ENCODE results near the gene TRAPPC2L.

The TRAPPC2L gene

GRCh38 chr16:88809068-88809675, 47.8 kb upstream of the TRAPPC2L start:
- no peak overlapping the region for H2BK12ac ChIP-seq (ENCODE audit: low read length)

GRCh38 chr16:88809676-88810165, 47.2 kb upstream of the TRAPPC2L start:
- Histone ChIP-seq H3K79me1 (ENCODE audit: low read depth, low read length) (peaks cover 44% of the 10 kb centered on the region), H2BK15ac (ENCODE audit: low read length) (no peak overlapping the region), H3K4ac (ENCODE audit: low read length) (no peak overlapping the region), H2AFZ (ENCODE audit: low read length) (no peak overlapping the region), H3K4me1 (ENCODE audit: control insufficient read depth in 2 of 2, insufficient read depth in 1 of 2, low read depth in 1 of 2, low read length in 2 of 2) (peaks cover 14% of the 10 kb centered on the region in 2 donors), H3K14ac (ENCODE audit: low read length) (no peak overlapping the region), H3K27ac (replicated peaks; ENCODE audit: low read length) (peak overlapping the region; percentile 43), H3K27me3 (ENCODE audit: control insufficient read depth in 3 of 3, insufficient read depth in 3 of 3, low read depth in 1 of 3, low read length in 3 of 3) (no peaks in the 10 kb centered on the region), H2BK12ac (ENCODE audit: low read length) (no peak overlapping the region), H4K91ac (ENCODE audit: low read depth, low read length, poor library complexity) (no peak overlapping the region), H3K18ac (ENCODE audit: low read length) (no peak overlapping the region), H3K36me3 (replicated peaks in 1 of 2; ENCODE audit: control insufficient read depth in 2 of 2, insufficient read depth in 2 of 2, low read length in 2 of 2) (peaks cover 52 to 58% of the 10 kb centered on the region in 2 donors), H2AK5ac (ENCODE audit: low read depth, low read length) (peak overlapping the region; percentile 6), H3K9ac (ENCODE audit: low read depth, low read length, poor library complexity) (peak overlapping the region; percentile 38), H2BK120ac (ENCODE audit: low read depth, low read length) (no peak overlapping the region), H3K23ac (ENCODE audit: low read depth, low read length, poor library complexity) (peak overlapping the region; percentile 22), H3K9me3 (replicated peaks in 1 of 2; ENCODE audit: control insufficient read depth in 2 of 2, insufficient read depth in 1 of 2, low read depth in 1 of 2, low read length in 2 of 2) (peaks cover 2 to 8% of the 10 kb centered on the region in 2 donors), H4K8ac (ENCODE audit: low read depth, low read length) (no peak overlapping the region), H3K4me2 (ENCODE audit: insufficient read depth, low read length, poor library complexity, severe bottlenecking) (no peak overlapping the region), H2BK5ac (ENCODE audit: low read length) (no peak overlapping the region), H3K4me3 (ENCODE audit: low read length in 2 of 2) (peak overlapping the region in 1 of 2 donors; percentile 77)
- WGBS, 2 donors (ENCODE audit: extremely low coverage in 2 of 2, insufficient read length in 2 of 2, insufficient replicate concordance in 1 of 2) = no CpG with 5 or more reads among the region's 10 CpGs
- DNase-seq (ENCODE audit: low spot score) = no peak

More at GRCh38 chr16:88809068-88809675, 47.8 kb upstream of the TRAPPC2L start:
- no peak overlapping the region for H3K4me2 ChIP-seq (ENCODE audit: insufficient read depth, low read length, poor library complexity, severe bottlenecking)
- no peak overlapping the region for H2BK5ac ChIP-seq (ENCODE audit: low read length)
- no peak overlapping the region for H3K4ac ChIP-seq (ENCODE audit: low read length)
- no peak overlapping the region for H4K8ac ChIP-seq (ENCODE audit: low read depth, low read length)
- no peak overlapping the region for H2BK15ac ChIP-seq (ENCODE audit: low read length)
- no peak overlapping the region for H3K27ac ChIP-seq (replicated peaks; ENCODE audit: low read length)
- no peaks in the 10 kb centered on the region for H3K27me3 ChIP-seq (ENCODE audit: control insufficient read depth in 3 of 3, insufficient read depth in 3 of 3, low read depth in 1 of 3, low read length in 3 of 3)
- H3K4me3 ChIP-seq (ENCODE audit: low read length in 2 of 2) = no peak overlapping the region
- peak overlapping the region; percentile 22 for H3K23ac ChIP-seq (ENCODE audit: low read depth, low read length, poor library complexity)
- no peak overlapping the region for H2BK120ac ChIP-seq (ENCODE audit: low read depth, low read length)
- no CpG with 5 or more reads among the region's 10 CpGs for WGBS, 2 donors (ENCODE audit: extremely low coverage in 2 of 2, insufficient read length in 2 of 2, insufficient replicate concordance in 1 of 2)
- no peak overlapping the region for H2AK5ac ChIP-seq (ENCODE audit: low read depth, low read length)
- DNase-seq (ENCODE audit: low spot score) = no peak
- H3K79me1 ChIP-seq (ENCODE audit: low read depth, low read length) = peaks cover 50% of the 10 kb centered on the region
- H3K9me3 ChIP-seq (replicated peaks in 1 of 2; ENCODE audit: control insufficient read depth in 2 of 2, insufficient read depth in 1 of 2, low read depth in 1 of 2, low read length in 2 of 2) = peaks cover 2 to 8% of the 10 kb centered on the region in 2 donors
- peaks cover 17 to 19% of the 10 kb centered on the region in 2 donors for H3K4me1 ChIP-seq (ENCODE audit: control insufficient read depth in 2 of 2, insufficient read depth in 1 of 2, low read depth in 1 of 2, low read length in 2 of 2)
- no peak overlapping the region for H4K91ac ChIP-seq (ENCODE audit: low read depth, low read length, poor library complexity)
- peaks cover 52 to 62% of the 10 kb centered on the region in 2 donors for H3K36me3 ChIP-seq (replicated peaks in 1 of 2; ENCODE audit: control insufficient read depth in 2 of 2, insufficient read depth in 2 of 2, low read length in 2 of 2)
- no peak overlapping the region for H3K9ac ChIP-seq (ENCODE audit: low read depth, low read length, poor library complexity)
- H3K18ac ChIP-seq (ENCODE audit: low read length) = no peak overlapping the region
- H3K14ac ChIP-seq (ENCODE audit: low read length) = no peak overlapping the region
- H2AFZ ChIP-seq (ENCODE audit: low read length) = no peak overlapping the region

GRCh38 chr16:88810166-88810911, 46.6 kb upstream of the TRAPPC2L start:
- H3K27me3 ChIP-seq (ENCODE audit: control insufficient read depth in 3 of 3, insufficient read depth in 3 of 3, low read depth in 1 of 3, low read length in 3 of 3) = no peaks in the 10 kb centered on the region
- H2BK5ac ChIP-seq (ENCODE audit: low read length) = no peak overlapping the region
- peaks cover 10 to 11% of the 10 kb centered on the region in 2 donors for H3K4me1 ChIP-seq (ENCODE audit: control insufficient read depth in 2 of 2, insufficient read depth in 1 of 2, low read depth in 1 of 2, low read length in 2 of 2)
- H3K9me3 ChIP-seq (replicated peaks in 1 of 2; ENCODE audit: control insufficient read depth in 2 of 2, insufficient read depth in 1 of 2, low read depth in 1 of 2, low read length in 2 of 2) = peaks cover 2 to 8% of the 10 kb centered on the region in 2 donors
- peak overlapping the region; percentile 96 for H2AK5ac ChIP-seq (ENCODE audit: low read depth, low read length)
- H2BK15ac ChIP-seq (ENCODE audit: low read length) = peak overlapping the region; percentile 85
- WGBS, 2 donors (ENCODE audit: extremely low coverage in 2 of 2, insufficient read length in 2 of 2, insufficient replicate concordance in 1 of 2) = no CpG with 5 or more reads among the region's 12 CpGs
- peak overlapping the region; percentile 85 for H3K4me2 ChIP-seq (ENCODE audit: insufficient read depth, low read length, poor library complexity, severe bottlenecking)
- peaks cover 39% of the 10 kb centered on the region for H3K79me1 ChIP-seq (ENCODE audit: low read depth, low read length)
- H3K4me3 ChIP-seq (ENCODE audit: low read length in 2 of 2) = peak overlapping the region; percentile 77 to 88
- no peak overlapping the region for H2BK12ac ChIP-seq (ENCODE audit: low read length)
- H3K18ac ChIP-seq (ENCODE audit: low read length) = peak overlapping the region; percentile 27
- H3K27ac ChIP-seq (replicated peaks; ENCODE audit: low read length) = peak overlapping the region; percentile 43
- DNase-seq (ENCODE audit: low spot score) = no peak
- no peak overlapping the region for H3K4ac ChIP-seq (ENCODE audit: low read length)
- H4K8ac ChIP-seq (ENCODE audit: low read depth, low read length) = no peak overlapping the region
- no peak overlapping the region for H2BK120ac ChIP-seq (ENCODE audit: low read depth, low read length)
- H2AFZ ChIP-seq (ENCODE audit: low read length) = no peak overlapping the region
- no peak overlapping the region for H3K14ac ChIP-seq (ENCODE audit: low read length)
- peak overlapping the region; percentile 93 for H3K9ac ChIP-seq (ENCODE audit: low read depth, low read length, poor library complexity)
- no peak overlapping the region for H4K91ac ChIP-seq (ENCODE audit: low read depth, low read length, poor library complexity)
- H3K36me3 ChIP-seq (replicated peaks in 1 of 2; ENCODE audit: control insufficient read depth in 2 of 2, insufficient read depth in 2 of 2, low read length in 2 of 2) = peaks cover 47 to 52% of the 10 kb centered on the region in 2 donors
- H3K23ac ChIP-seq (ENCODE audit: low read depth, low read length, poor library complexity) = peak overlapping the region; percentile 22

Data from neuronal stem cell (in vitro differentiated cells).